GM12891 (cell line): ENCODE results near the gene FAM216B.

Source experiments
- POLR2A ChIP-seq: IDR thresholded peaks from 2 replicates; pipeline ENCODE4 v1.6.1; 2011; ENCODE audit warnings: low read depth, low read length, control low read depth
- POLR2AphosphoS5 ChIP-seq: IDR thresholded peaks from 2 replicates; pipeline ENCODE4 v1.6.1; 2011; ENCODE audit warnings: low read depth, low read length, control low read depth
- POU2F2 ChIP-seq: IDR thresholded peaks from 2 replicates; pipeline ENCODE4 v1.6.1; 2011; ENCODE audit warnings: low read depth, mild to moderate bottlenecking, control low read depth, low read length, moderate library complexity

DNA sequence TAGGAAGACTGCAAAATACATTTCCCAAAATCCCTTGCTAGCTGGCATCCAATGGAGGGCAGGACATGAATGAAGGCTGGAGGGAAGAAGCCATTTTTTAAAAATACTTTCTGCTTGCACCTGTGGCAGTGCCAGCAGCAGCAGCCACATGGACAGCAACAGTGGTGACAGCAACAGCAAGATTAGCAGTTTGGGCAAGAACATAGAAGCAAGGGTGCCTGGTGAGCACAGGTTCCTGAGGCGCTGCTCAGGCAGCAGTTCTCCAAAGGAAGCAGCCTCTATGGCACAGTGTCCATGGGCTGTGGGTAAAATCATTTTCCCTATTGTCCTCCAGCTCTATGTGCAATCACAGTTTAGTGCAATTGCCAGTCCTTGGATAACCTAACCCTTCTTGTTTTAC is 1.3 kb upstream of the FAM216B start:
- TF ChIP-seq POLR2A (no peak), POU2F2 (no peak), POLR2AphosphoS5 (no peak)
